ENCODE data around the gene OXT. TPM values are rescaled to one million over a fixed set of nuclear protein-coding genes. Genes with fewer than 3 reads are reported as not detected.
"Not testable (repeated sequence)": the region's sequence is repeated elsewhere in the genome, so short reads cannot be mapped to it uniquely, and the experiment has no call there.

Gene OXT
- total RNA-seq, 2 experiments from 2014 or later, result not detected

DNA sequence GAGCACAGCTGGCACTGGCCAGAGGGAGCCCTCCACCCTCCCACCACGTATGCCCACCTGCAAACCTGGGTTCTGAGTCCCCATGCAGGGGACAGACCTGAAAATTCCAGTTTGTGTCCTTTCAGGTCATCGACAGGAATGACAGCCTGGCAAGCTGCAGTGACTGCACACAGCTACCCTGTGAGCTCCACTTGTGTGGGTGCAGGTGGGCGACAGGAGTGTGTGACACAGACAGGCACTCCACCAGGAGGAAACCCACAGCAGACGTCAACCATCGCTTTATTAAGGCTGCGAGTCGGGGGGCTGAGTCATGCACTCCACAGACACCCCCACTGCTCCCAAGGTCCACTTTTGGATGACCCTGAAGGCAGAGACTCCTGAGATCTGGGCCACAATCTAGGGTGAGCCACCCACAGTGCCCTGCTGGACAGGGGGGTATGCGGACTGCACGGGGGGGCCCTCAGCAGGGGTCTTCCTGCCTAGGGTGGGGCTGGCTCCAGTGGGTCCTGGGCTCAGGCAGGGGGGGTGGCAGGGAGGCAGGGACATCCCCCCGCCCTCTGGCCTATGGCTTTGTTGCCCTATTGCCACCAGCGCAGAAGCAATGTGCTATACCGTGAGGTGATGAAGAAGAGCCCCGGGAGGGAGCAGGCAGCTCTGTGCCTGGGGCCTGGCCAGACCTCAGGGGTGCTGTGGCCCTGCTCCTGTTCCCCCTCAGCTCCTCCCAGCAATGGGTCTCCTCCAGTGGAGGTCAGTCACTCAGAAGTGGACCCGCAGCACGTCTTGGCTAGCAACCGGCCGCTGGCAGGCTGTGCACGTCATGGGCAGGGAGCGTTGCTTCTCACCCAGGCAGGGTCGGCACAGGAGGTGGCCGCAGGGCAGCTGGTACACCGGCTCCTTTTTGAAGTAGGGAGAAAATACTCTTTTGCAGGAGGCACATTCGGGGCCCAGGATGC is 38.2 kb downstream of the OXT start:
- CTCF ChIA-PET, result interaction anchor here (0.5 kb wide), 1 partner anchor 32 kb away, joined by 3 read pairs; no protein-coding TSS in a partner anchor
- no peak overlapping the region for H3K4me3 Mint-ChIP-seq
- H3K9me3 Mint-ChIP-seq, result no peaks in the 10 kb centered on the region
- intact Hi-C loops (cut with micrococcal nuclease), result no loop called here
- no peak for DNase-seq
- H3K27me3 Mint-ChIP-seq (ENCODE audit: low read depth), result no peaks in the 10 kb centered on the region
- H3K4me1 Mint-ChIP-seq (ENCODE audit: low read depth), result no peaks in the 10 kb centered on the region
- H3K27ac Mint-ChIP-seq, result no peak overlapping the region
- peaks cover 3% of the 10 kb centered on the region for H3K36me3 Mint-ChIP-seq (ENCODE audit: low read depth)

GRCh38 chr20:3111507-3111906 is 40.1 kb downstream of the OXT start:
- Mint-ChIP-seq H3K27ac (no peak overlapping the region), H3K4me1 (ENCODE audit: low read depth) (peaks cover 5% of the 10 kb centered on the region), H3K36me3 (ENCODE audit: low read depth) (peaks cover 4% of the 10 kb centered on the region), H3K27me3 (ENCODE audit: low read depth) (no peaks in the 10 kb centered on the region), H3K9me3 (no peaks in the 10 kb centered on the region), H3K4me3 (no peak overlapping the region)
- intact Hi-C loops (cut with micrococcal nuclease), result no loop called here
- CTCF ChIA-PET, result no interaction called here
- DNase-seq, result no peak

DNA sequence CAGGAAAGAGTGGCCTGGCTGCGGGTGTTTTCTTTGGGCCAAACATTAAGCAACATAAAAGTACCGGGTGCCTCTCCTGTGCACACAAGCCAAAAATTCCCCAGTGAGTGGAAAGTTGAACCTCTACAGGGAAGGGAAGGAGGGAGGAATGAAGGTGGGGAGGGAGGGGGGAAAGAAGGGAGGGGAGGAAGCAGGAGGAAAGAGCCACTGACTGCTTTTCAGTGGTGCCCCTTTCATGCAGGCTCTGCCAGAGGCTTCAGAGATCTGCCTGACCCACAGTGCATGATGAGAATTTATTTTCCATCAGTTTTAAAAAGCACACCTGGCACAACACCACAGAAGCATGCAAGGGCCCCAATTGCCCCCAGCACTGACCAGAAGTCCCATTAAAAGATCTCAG is 40.6 kb downstream of the OXT start:
- H3K9me3 Mint-ChIP-seq, result no peaks in the 10 kb centered on the region
- peaks cover 4% of the 10 kb centered on the region for H3K36me3 Mint-ChIP-seq (ENCODE audit: low read depth)
- peaks cover 5% of the 10 kb centered on the region for H3K4me1 Mint-ChIP-seq (ENCODE audit: low read depth)
- DNase-seq, result no peak
- intact Hi-C loops (cut with micrococcal nuclease), result no loop called here
- CTCF ChIA-PET, result interaction anchor here (2.8 kb wide), 1 partner anchor 59 kb away, joined by 17 read pairs; no protein-coding TSS in a partner anchor
- H3K27me3 Mint-ChIP-seq (ENCODE audit: low read depth), result no peaks in the 10 kb centered on the region
- no peak overlapping the region for H3K4me3 Mint-ChIP-seq
- no peak overlapping the region for H3K27ac Mint-ChIP-seq

- Mint-ChIP-seq H3K27me3 (ENCODE audit: low read depth) (no peaks in the 10 kb centered on the region), H3K4me1 (ENCODE audit: low read depth) (peaks cover 13% of the 10 kb centered on the region), H3K27ac (no peak overlapping the region), H3K36me3 (ENCODE audit: low read depth) (peaks cover 4% of the 10 kb centered on the region), H3K9me3 (no peaks in the 10 kb centered on the region), H3K4me3 (no peak overlapping the region)
- CTCF ChIA-PET, result interaction anchor here (0.7 to 4.5 kb wide), 13 partner anchors 8 to 76 kb away, joined by 3 to 28 read pairs (median 4); no protein-coding TSS in a partner anchor
- intact Hi-C loops (cut with micrococcal nuclease), result loop anchor here (1.0 to 5.0 kb wide), 3 partner anchors 46 to 61 kb away; partner anchors contain the start of gene LZTS3
- DNase-seq, result no peak
Observed at GRCh38 chr20:3115190-3116107, 44.0 kb downstream of the OXT start.

DNA sequence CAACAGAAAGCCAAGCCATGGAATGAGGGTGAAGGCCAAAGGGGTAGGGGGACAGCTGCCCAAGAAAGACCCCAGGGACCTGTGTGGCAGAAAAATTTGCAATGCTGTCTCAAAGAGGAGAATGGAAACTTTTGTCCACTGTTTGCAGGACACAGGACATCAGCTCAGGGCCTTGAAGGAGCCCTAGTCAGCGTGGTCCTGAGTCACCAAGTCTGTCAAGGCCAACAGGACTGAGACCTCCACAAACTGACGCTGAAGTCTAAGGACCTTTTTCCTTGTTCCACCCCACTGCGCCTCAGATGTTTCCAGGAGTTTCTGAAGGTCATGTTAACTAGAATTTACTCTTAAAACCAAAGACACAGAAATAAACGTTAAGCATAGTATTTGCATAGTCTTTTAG is 44.9 kb downstream of the OXT start:
- peaks cover 11% of the 10 kb centered on the region for H3K36me3 Mint-ChIP-seq (ENCODE audit: low read depth)
- H3K27me3 Mint-ChIP-seq (ENCODE audit: low read depth), result no peaks in the 10 kb centered on the region
- no peak for DNase-seq
- peaks cover 21% of the 10 kb centered on the region for H3K4me1 Mint-ChIP-seq (ENCODE audit: low read depth)
- CTCF ChIA-PET, result interaction anchor here (0.7 to 4.5 kb wide), 8 partner anchors 12 to 63 kb away, joined by 3 to 28 read pairs (median 5); no protein-coding TSS in a partner anchor
- H3K4me3 Mint-ChIP-seq, result no peak overlapping the region
- no peaks in the 10 kb centered on the region for H3K9me3 Mint-ChIP-seq
- no peak overlapping the region for H3K27ac Mint-ChIP-seq
- intact Hi-C loops (cut with micrococcal nuclease), result loop anchor here (5.0 kb wide), 1 partner anchor 56 kb away; the partner anchor contains the start of gene LZTS3

DNA sequence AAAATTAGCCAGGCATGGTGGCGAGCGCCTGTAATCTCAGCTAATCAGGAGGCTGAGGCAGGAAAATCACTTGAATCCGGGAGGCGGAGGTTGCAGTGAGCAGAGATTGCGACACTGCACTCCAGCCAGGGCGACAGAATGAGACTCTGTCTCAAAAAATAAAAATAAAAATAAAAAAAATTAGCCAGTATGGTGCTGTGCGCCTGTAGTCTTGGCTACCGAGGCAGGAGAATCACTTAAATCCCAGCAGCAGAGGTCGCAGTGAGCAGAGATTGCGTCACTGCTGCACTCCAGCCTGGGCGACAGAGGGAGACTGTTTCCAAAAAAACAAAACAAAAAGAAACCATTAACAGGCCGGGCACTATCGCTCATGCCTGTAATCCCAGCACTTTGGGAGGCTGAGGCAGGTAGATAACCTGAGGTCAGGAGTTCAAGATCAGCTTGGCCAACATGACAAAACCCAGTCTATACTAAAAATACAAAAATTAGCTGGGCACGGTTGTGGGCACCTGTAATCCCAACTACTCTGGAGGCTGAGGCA is 46.5 kb downstream of the OXT start:
- Mint-ChIP-seq H3K4me3 (peak overlapping the region; percentile 12), H3K4me1 (ENCODE audit: low read depth) (peaks cover 37% of the 10 kb centered on the region), H3K36me3 (ENCODE audit: low read depth) (peaks cover 27% of the 10 kb centered on the region)
- not testable (repeated sequence) for H3K27me3 Mint-ChIP-seq (ENCODE audit: low read depth); H3K9me3 Mint-ChIP-seq; H3K27ac Mint-ChIP-seq
- peak; percentile 81 for DNase-seq
- CTCF ChIA-PET, result interaction anchor here (0.7 to 4.5 kb wide), 11 partner anchors 12 to 433 kb away, joined by 3 to 28 read pairs (median 4); no protein-coding TSS in a partner anchor
- intact Hi-C loops (cut with micrococcal nuclease), result loop anchor here (1.0 to 5.0 kb wide), 5 partner anchors 39 to 198 kb away; partner anchors contain the start of genes DDRGK1 and LZTS3

DNA sequence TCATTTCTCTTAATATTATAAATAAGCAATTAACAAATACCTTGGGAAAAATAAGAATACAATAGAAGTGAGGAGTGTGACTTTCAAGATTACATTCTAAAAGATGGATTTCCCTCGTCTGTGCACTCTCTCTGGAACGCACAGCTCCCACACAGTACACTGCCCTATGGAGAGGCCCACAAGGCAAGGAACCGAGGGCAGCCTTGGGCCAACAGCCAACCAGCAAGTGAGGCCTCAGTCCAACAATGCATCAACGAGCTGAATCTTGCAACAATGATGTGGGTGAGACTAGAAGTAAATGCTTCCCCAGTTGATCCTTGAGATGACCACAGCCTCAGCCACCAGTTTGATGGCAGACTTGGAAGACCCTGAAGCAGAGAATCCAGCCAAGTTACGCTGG is 47.6 kb downstream of the OXT start:
- H3K36me3 Mint-ChIP-seq (ENCODE audit: low read depth), result peaks cover 30% of the 10 kb centered on the region
- H3K27ac Mint-ChIP-seq, result no peak overlapping the region
- H3K4me3 Mint-ChIP-seq, result no peak overlapping the region
- H3K9me3 Mint-ChIP-seq, result peaks cover 9% of the 10 kb centered on the region
- CTCF ChIA-PET, result interaction anchor here (0.6 to 2.1 kb wide), 7 partner anchors 11 to 55 kb away, joined by 3 to 8 read pairs (median 3); partner anchors contain the start of gene LZTS3
- no peak for DNase-seq
- H3K27me3 Mint-ChIP-seq (ENCODE audit: low read depth), result no peaks in the 10 kb centered on the region
- intact Hi-C loops (cut with micrococcal nuclease), result loop anchor here (5.0 kb wide), 1 partner anchor 53 kb away; the partner anchor contains the start of gene LZTS3
- peaks cover 48% of the 10 kb centered on the region for H3K4me1 Mint-ChIP-seq (ENCODE audit: low read depth)

DNA sequence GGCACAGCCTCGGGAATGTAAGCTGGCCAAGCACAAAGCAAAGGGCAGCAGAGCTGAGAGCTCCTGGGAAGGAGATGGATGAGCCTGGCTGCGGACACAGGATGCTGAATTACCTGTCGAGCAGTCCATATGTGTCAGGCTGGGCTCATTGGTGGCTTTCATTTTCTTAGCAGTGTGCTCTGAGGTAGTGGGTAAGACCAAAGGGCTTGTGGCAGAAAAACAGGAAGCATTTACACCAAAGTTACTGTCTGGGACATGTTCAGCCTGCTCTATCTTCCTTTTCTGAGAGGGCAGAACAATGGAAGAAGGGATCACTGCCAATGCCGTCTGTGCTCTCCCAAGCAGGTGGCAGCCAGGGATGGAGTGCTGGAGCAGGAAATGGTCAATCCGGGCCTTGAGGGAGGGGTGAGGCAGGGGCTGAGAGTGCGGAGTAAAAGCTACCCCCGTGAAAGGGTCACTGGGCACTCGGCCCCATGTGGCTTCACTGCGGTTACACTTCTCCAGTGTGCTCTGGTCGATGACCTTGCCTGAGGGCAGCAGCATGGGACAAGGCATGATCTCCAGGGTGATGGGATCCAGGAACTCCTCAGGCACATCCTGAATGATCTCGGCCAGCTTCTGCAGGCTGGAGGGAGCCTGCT is 50.0 kb downstream of the OXT start:
- Mint-ChIP-seq H3K36me3 (ENCODE audit: low read depth) (peaks cover 36% of the 10 kb centered on the region), H3K27me3 (ENCODE audit: low read depth) (no peaks in the 10 kb centered on the region), H3K27ac (peak overlapping the region; percentile 78), H3K9me3 (peaks cover 13% of the 10 kb centered on the region), H3K4me3 (no peak overlapping the region), H3K4me1 (ENCODE audit: low read depth) (peaks cover 45% of the 10 kb centered on the region)
- intact Hi-C loops (cut with micrococcal nuclease), result no loop called here
- CTCF ChIA-PET, result interaction anchor here (1.0 to 1.3 kb wide), 2 partner anchors 32 to 195 kb away, joined by 3 to 4 read pairs; no protein-coding TSS in a partner anchor
- DNase-seq, result no peak

Other genes starting within 250 kb of the OXT start
- 10 to 100 TPM; 44.6 to 44.8 TPM for gene PCED1A, start 231.0 kb upstream of the OXT start, total RNA-seq
- 10 to 100 TPM; 39.0 to 42.0 TPM for gene VPS16, start 230.9 kb upstream of the OXT start, total RNA-seq
- 10 to 100 TPM; 31.7 to 32.7 TPM for gene PTPRA, start 198.1 kb upstream of the OXT start, total RNA-seq
- not detected for gene GNRH2, start 28.0 kb upstream of the OXT start, total RNA-seq
- 10 to 100 TPM; 50.0 to 52.4 TPM for gene MRPS26, start 25.6 kb upstream of the OXT start, total RNA-seq
- not detected for gene AVP, start 13.1 kb downstream of the OXT start, total RNA-seq
- 10 to 100 TPM; 11.8 to 12.0 TPM for gene FASTKD5, start 88.2 kb downstream of the OXT start, total RNA-seq
- gene UBOX5, start 88.2 kb downstream of the OXT start, total RNA-seq, result 1 to 10 TPM; 5.4 to 5.9 TPM
- 1 to 10 TPM; 1.2 to 1.4 TPM for gene LZTS3, start 101.9 kb downstream of the OXT start, total RNA-seq
- gene DDRGK1, start 133.1 kb downstream of the OXT start, total RNA-seq, result 10 to 100 TPM; 78.2 to 79.5 TPM
- gene ITPA, start 137.9 kb downstream of the OXT start, total RNA-seq, result 10 to 100 TPM; 38.2 to 42.1 TPM
- gene SLC4A11, start 167.6 kb downstream of the OXT start, total RNA-seq, result under 1 TPM; 0.72 to 0.91 TPM